ENCODE measurements around the gene CCDC138.

Gene CCDC138

DNA sequence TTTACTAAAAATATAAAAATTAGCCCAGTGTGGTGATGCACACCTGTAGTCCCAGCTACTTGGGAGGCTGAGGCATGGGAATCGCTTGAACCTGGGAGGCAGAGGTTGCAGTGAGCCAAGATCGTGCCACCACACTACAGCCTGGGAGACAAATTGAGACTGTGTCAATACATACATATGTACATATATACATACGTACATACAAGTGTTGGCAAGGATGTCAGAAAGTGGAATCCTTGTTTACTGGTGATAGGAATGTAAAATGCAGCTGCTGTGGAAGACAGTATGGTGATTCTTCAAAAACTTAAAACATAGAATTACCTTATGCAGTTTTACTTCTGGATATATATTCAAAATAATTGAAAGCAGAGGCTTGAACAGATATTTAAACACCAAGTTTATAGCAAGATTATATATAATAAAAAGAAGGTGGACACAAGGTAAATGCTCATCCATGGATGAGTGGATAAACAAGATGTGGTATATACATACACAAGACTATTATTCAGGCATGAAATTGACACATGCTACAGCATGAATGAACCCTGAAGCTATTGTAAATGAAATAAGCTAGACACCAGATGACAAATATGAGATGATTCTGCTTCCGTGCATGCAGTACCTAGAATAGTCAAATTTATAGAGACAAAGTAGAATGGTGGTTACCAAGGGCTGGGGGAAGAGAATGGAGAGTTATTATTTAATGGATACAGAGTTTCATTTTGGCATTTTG is 43.2 kb downstream of the CCDC138 start:
- no peak for FAIRE-seq

DNA sequence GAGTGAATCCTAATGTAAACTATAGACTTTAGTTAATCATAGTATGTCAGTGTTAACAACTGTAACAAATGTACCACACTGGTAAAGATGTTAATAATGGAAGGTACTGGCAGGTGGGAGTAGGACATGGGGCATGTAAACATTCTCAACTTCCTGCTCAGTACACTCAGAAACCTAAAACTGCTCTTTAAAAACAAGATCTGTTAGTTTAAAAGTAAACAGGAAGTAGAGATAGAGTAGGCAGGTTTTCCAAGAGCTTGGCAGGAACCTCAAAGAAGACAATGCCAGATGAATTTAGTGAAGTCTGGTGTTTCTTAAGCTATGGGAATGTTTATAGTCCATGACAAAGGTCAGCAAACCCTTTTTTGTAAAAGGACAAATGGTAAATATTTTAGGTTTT is 46.6 kb downstream of the CCDC138 start:
- no peak for FAIRE-seq

DNA sequence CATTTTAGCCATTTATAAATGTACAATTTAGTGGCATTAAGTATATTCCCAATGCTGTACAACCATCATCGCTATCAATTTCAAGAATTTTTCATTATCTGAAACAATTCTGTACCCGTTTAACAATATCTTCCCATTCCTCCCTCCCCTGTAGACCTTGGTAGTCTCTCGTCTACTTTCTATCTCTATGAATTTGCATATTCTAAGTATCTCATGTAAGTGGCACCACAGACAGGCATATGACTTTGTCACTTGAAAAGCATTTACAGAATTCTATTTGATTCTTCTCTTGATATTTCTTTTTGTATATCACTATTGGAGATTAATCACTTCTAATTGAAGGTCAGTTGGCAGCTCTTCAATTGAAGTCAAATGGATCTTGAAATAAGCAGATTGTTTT is 48.0 kb downstream of the CCDC138 start:
- no peak for FAIRE-seq

- no peak for FAIRE-seq
These were observed 48.5 kb downstream of the CCDC138 start for GRCh38 chr2:108835040-108835439.

DNA sequence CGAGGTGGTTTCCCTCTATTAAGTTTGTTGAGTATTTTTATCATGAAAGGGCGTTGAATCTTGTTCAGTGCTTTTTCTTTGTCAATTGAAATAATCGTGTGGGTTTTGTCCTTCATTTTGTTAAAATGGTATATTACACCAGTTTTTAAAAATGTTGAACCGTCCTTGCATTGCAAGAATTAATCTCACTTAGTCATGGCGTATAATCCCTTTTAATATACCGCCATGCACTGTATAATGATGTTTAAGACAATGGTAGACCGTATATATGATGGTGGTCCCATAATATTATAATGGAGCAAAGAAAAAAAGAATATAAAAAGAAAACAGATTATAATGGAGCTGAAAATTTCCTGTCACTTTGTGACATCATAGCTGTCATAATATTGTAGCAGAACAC is 50.6 kb downstream of the CCDC138 start:
- no peak for FAIRE-seq

GRCh38 chr2:108841506-108841905 is 54.9 kb downstream of the CCDC138 start:
- peak; percentile 3 for FAIRE-seq

GRCh38 chr2:108845923-108846322 is 59.4 kb downstream of the CCDC138 start:
- FAIRE-seq = no peak

GRCh38 chr2:108847000-108847399 is 60.4 kb downstream of the CCDC138 start:
- FAIRE-seq = no peak

- FAIRE-seq = no peak
These were observed 65.8 kb downstream of the CCDC138 start for GRCh38 chr2:108852375-108852774.

- peak; percentile 53 for FAIRE-seq
These were observed 66.8 kb downstream of the CCDC138 start for GRCh38 chr2:108853421-108853820.

DNA sequence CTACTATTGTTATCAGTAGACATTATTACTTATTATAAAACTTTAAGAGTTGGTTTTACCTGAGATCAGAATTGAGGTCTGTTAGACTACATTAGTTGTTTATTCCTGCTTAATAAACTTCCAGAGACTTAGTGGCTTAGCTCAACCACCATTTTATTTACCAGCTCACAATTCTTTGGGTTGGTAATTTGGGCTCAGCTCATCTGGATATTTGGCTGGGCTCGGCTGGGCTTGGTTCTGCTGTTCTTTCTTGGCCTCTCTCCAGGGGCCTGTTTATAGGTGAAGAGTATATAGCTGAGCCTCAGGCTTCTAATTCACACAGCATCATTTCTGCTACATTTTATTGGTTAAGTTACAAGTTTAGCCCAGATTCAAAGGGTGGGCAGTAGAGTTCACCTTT is 67.9 kb downstream of the CCDC138 start:
- FAIRE-seq = peak; percentile 59

- FAIRE-seq = peak; percentile 88
These were observed 68.6 kb downstream of the CCDC138 start for GRCh38 chr2:108855194-108855593.

- FAIRE-seq = no peak
These were observed 72.3 kb downstream of the CCDC138 start for GRCh38 chr2:108858894-108859293.

DNA sequence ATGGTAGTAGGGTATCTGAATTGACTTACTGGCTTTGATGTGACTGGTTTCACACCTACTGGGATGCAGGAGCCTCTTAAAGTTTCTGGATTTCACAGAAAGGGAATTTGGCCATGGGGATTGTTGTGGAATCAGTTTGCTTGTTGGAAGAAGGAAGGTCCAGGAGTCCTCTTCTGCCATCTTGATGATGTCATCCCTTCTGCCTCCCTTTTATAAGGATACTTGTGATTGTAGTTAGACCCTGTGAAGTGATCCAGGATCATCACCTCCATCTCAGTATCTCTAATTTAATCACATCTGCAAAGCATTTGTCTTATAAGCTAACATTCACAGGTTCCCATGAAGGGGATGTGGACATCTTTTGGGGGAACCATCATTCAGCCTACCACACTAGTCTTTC is 79.5 kb downstream of the CCDC138 start:
- FAIRE-seq = no peak

DNA sequence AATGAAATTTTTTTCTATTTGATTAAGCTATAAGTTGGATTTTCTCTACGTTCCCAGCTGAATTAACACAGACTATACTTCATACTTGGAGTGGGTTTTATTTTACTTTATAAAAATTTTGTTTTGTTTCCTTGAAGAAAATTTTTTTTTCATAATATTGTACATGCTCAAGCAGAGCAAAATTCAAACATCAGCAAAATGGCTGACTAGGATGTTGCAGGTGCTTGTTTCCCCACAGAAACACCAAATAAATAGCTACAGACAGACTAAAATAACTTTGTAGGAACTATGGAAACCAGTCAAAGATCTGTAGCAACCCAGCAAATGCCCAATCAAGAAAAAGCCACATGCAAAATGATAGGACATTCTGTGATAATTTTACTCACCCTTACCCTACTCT is 82.3 kb downstream of the CCDC138 start:
- no peak for FAIRE-seq

DNA sequence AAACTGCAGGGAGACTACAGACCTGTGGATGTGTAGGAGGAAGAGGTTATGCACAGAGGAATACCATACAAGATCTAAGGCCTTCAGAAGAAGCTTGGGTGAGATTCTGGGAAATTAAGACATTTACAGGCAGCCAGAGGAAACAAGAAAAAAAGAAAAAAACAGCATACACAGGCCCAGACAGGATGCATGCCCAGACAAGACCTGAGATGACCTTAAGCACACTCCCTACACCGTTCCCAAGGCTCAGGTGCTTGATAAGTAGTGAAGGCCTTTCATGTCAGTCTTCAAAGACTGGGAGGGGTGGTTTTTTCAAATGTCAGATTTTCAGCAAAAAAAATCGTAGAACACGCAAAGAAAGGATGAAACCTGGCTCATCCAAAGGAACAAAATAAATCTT is 83.0 kb downstream of the CCDC138 start:
- no peak for FAIRE-seq

- FAIRE-seq = no peak
These were observed 83.6 kb downstream of the CCDC138 start for GRCh38 chr2:108870069-108870644.

DNA sequence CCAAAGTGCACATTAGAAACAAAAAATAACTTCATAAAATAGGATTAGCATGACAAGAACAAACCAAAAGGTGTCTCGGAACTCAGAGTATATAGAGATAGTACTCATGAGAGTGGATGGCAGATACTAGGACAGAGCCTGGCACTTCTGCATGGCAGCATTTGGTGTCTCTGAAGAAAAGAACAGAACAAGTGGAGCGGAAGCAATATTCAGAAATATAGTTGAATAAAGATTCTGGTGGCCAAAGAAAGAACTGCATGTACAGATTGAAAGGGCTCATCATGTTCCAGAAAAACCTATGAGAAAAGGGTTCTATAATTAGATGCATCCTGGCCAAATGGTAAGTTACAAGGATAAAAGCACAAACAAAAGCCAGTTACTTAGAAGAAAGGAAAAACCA is 90.9 kb downstream of the CCDC138 start:
- FAIRE-seq = no peak

- no peak for FAIRE-seq
These were observed 91.7 kb downstream of the CCDC138 start for GRCh38 chr2:108878276-108878675.

DNA sequence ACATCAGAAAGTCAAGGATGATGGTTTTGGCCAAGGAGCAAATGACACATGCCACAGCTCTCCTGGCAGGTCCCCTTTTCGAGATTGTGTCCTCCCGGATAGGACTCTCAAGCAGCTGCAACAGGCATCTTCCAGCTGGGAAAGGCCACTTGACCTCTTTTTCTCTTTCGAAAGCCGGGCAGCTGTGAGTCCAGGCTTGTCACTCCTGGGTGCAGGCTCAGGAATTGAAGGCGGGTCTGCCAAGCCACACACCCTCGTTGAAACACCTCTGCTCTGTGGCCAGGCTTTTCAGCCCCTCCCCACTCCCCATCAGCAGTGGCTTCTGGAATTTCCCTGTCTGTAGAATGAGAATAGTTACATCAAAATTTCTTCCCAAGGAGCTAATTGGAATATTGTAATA is 98.0 kb downstream of the CCDC138 start:
- no peak for FAIRE-seq

- no peak for FAIRE-seq
These were observed 103.3 kb downstream of the CCDC138 start for GRCh38 chr2:108889907-108890306.

- no peak for FAIRE-seq
These were observed 106.7 kb downstream of the CCDC138 start for GRCh38 chr2:108893277-108893676.

GRCh38 chr2:108894766-108895165 is 108.2 kb downstream of the CCDC138 start:
- no peak for FAIRE-seq

DNA sequence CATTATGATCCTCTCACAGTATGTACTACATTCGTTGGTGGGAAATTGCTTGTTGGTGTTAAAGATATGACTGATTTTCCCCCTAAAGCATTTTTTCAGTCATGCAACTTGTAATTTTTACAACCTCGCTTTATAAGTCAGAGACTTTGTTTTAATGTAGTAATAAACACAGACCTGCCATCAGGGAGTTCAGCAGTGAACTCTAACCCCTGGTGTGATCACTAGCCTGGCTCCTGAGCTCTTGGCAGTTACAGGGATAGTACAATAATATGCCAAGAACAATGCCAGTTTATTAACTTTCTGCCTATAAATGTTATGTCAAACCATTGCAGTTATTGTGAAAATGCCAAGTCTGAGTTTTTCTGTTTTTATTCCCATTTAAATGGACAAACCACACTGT is 108.6 kb downstream of the CCDC138 start:
- no peak for FAIRE-seq

DNA sequence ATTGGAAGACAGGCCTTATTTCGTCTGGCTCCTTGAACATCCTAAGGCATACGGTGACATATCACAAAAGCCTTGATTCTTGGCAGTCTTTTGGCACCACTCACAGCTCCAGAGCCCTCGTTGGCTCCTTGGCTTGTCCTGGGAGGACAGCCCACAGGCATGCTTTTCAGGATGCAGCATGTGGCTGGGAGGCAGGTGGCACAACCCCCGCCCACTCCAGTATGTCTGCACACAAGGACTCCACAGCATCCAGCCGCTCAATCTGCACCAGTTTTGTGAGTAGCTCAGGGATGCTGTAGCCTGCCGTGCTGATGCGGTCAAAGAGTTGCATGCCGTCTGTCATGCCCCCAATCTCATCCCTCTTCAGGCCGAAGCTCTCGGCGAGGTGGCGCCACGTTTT is 110.2 kb downstream of the CCDC138 start:
- no peak for FAIRE-seq
